Loucy (cell line): ENCODE data around the gene KRT10.

ENCODE experiments used
- EZH2phosphoT487 ChIP-seq: fragments of 200-600 bp; IDR thresholded peaks from 2 replicates; pipeline ENCODE4 v1.6.1; 2018; ENCODE audit warnings: antibody characterized with exemption, mild to moderate bottlenecking, moderate library complexity, borderline replicate concordance
- TF ChIP-seq, protein P1 (sequence below): fragments of 200-600 bp; sonication (generic); conservative IDR thresholded peaks from 2 replicates; pipeline ENCODE4 v1.5.1; 2014; ENCODE audit warnings: mild to moderate bottlenecking, antibody characterized with exemption, low read length

DNA sequence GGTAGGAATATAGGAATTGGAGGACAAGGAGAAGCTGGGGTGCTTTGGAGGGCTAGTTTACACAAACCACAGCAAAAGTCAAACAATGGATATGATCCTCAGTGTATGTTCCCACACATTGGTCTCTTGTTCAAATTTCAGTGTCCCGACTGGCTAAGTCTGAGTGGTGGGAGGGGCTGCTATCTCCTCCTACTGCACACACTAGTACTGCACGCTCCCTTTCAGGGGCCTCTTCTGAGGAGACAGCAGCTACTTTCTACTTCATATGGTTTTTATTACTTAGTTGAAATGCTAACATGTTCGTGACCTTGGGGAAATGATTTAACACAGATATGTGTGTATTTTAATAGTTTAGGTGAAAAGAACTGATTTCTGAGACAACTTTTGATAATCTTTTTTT lies 18.8 kb upstream of the KRT10 start:
- TF ChIP-seq, protein P1, sequence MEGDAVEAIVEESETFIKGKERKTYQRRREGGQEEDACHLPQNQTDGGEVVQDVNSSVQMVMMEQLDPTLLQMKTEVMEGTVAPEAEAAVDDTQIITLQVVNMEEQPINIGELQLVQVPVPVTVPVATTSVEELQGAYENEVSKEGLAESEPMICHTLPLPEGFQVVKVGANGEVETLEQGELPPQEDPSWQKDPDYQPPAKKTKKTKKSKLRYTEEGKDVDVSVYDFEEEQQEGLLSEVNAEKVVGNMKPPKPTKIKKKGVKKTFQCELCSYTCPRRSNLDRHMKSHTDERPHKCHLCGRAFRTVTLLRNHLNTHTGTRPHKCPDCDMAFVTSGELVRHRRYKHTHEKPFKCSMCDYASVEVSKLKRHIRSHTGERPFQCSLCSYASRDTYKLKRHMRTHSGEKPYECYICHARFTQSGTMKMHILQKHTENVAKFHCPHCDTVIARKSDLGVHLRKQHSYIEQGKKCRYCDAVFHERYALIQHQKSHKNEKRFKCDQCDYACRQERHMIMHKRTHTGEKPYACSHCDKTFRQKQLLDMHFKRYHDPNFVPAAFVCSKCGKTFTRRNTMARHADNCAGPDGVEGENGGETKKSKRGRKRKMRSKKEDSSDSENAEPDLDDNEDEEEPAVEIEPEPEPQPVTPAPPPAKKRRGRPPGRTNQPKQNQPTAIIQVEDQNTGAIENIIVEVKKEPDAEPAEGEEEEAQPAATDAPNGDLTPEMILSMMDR, result no peak
- no peak for TF ChIP-seq EZH2phosphoT487
